ENCODE measurements around the gene MICAL3. TPM values are rescaled to one million over a fixed set of nuclear protein-coding genes. Genes with fewer than 3 reads are reported as not detected.

Gene MICAL3
- total and polyA plus RNA-seq, 9 donors = 17.5 to 106 (median 81.3) TPM

DNA sequence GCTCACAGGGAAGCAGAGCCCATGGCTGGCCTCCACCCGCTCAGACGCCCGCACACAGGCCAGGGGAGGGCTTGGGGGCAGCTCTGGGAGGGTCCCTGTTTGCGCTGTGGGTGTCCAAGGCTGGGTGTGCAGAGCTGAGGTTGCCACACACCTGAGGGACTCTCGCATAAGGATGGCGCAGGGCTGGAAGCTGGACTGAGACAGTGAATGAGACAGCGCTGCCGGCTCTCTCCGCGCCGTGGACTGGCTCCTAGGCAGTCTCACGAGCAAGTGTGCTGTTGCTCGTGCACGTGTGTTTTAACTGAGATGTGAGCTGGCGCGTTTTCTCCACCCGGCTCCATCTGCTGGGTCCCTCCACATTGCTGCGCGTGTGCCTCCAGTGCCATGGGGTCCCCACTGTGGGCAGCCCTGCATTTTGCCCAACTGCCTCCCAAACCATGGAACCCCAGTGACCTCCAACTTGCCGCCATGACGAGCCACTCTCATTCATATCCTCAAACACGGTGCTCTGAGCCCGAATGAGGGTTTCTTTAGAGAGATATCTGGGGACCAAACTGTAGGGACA is 245.9 kb downstream of the MICAL3 start:
- H3K27me3 ChIP-seq = no peaks in the 10 kb centered on the region
- 90 to 93% (median 92%) methylated on average over 23 of the region's 23 CpGs for WGBS, 3 donors
- TF ChIP-seq, protein P1, sequence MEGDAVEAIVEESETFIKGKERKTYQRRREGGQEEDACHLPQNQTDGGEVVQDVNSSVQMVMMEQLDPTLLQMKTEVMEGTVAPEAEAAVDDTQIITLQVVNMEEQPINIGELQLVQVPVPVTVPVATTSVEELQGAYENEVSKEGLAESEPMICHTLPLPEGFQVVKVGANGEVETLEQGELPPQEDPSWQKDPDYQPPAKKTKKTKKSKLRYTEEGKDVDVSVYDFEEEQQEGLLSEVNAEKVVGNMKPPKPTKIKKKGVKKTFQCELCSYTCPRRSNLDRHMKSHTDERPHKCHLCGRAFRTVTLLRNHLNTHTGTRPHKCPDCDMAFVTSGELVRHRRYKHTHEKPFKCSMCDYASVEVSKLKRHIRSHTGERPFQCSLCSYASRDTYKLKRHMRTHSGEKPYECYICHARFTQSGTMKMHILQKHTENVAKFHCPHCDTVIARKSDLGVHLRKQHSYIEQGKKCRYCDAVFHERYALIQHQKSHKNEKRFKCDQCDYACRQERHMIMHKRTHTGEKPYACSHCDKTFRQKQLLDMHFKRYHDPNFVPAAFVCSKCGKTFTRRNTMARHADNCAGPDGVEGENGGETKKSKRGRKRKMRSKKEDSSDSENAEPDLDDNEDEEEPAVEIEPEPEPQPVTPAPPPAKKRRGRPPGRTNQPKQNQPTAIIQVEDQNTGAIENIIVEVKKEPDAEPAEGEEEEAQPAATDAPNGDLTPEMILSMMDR (IDR thresholded peaks at IDR 0.05) = no peak
- TF ChIP-seq EP300 (IDR thresholded peaks at IDR 0.05) (no peak), POLR2A (IDR thresholded peaks at IDR 0.05) (no peak)
- no peak overlapping the region for H3K4me3 ChIP-seq
- DNase-seq = no peak
- H3K9me3 ChIP-seq = no peaks in the 10 kb centered on the region
- intact Hi-C loops (cut with DNase I) = loop anchor here in 1 of 4 donors (10.0 kb wide), 1 partner anchor 224 kb away; no protein-coding TSS in a partner anchor
- no peaks in the 10 kb centered on the region for H3K36me3 ChIP-seq
- H3K4me1 ChIP-seq (ENCODE audit: insufficient read depth) = peaks cover 9% of the 10 kb centered on the region
- no peak overlapping the region for H3K27ac ChIP-seq

DNA sequence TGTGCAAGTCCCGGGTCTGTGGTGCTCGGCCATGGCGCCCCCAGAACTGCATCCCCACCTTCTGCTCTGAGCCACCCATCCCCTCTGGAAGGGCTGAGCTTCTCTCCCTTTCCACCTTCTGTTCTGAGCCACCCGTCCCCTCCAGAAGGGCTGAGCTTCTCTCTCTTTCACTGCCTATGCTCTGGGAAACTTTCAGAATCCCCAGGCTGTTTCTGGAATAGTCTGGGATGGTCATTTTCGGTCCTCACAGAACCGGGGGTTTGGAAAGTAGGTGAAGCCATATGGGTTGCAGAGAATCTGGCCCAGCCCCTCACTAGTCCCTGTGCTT is 246.7 kb downstream of the MICAL3 start:
- Histone ChIP-seq H3K4me1 (ENCODE audit: insufficient read depth) (peaks cover 10% of the 10 kb centered on the region), H3K27me3 (no peaks in the 10 kb centered on the region), H3K4me3 (no peak overlapping the region), H3K36me3 (no peaks in the 10 kb centered on the region), H3K9me3 (no peaks in the 10 kb centered on the region), H3K27ac (no peak overlapping the region)
- intact Hi-C loops (cut with DNase I) = loop anchor here in 1 of 4 donors (10.0 kb wide), 1 partner anchor 223 kb away; no protein-coding TSS in a partner anchor
- DNase-seq = no peak
- WGBS, 3 donors = 59 to 77% (median 73%) methylated on average over 6 of the region's 6 CpGs
- TF ChIP-seq POLR2A (IDR thresholded peaks at IDR 0.05) = no peak
- TF ChIP-seq EP300 (IDR thresholded peaks at IDR 0.05) = no peak
- TF ChIP-seq, protein P1 (IDR thresholded peaks at IDR 0.05) = no peak

DNA sequence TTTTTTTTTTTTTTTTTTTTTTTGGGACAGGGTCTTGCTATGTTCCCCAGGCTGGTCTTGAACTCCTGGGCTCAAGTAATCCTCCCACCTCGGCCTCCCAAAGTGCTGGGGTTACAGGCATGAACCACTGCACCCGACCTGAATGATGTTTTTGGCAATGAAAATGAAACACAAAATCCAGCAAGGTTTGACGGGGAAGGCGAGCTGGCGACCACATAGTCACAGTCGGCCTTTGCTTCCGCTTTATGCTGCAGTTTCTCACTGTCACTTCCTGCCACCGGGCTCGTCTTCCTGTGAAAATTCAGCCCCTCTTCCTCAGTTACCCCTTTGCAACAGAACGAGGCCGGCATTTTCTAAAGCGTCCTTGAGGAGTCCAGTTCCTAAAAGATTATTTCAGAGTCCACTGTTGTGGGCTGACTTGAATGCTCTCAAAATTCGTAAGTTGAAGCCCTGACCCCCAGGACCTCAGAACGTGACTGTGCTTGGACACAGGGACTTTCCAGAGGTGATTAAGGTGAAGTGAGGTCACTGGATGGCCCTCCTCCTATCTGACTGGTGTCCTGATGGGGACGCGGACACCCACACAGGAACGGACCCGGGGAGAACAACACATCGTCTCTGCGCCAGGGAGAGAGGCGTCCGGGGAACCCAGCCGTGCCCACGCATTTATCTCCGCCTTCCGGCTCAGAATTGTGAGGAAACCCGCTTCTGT is 247.2 kb downstream of the MICAL3 start:
- 73 to 79% (median 76%) methylated on average over 27 of the region's 27 CpGs for WGBS, 3 donors
- no peak for TF ChIP-seq POLR2A (IDR thresholded peaks at IDR 0.05)
- no peak for TF ChIP-seq EP300 (IDR thresholded peaks at IDR 0.05)
- TF ChIP-seq, protein P1 (IDR thresholded peaks at IDR 0.05) = no peak
- Histone ChIP-seq H3K27ac (no peak overlapping the region), H3K9me3 (no peaks in the 10 kb centered on the region), H3K27me3 (no peaks in the 10 kb centered on the region), H3K4me1 (ENCODE audit: insufficient read depth) (peaks cover 10% of the 10 kb centered on the region), H3K36me3 (no peaks in the 10 kb centered on the region), H3K4me3 (no peak overlapping the region)
- intact Hi-C loops (cut with DNase I) = loop anchor here in 1 of 4 donors (10.0 kb wide), 1 partner anchor 222 kb away; no protein-coding TSS in a partner anchor
- no peak for DNase-seq

DNA sequence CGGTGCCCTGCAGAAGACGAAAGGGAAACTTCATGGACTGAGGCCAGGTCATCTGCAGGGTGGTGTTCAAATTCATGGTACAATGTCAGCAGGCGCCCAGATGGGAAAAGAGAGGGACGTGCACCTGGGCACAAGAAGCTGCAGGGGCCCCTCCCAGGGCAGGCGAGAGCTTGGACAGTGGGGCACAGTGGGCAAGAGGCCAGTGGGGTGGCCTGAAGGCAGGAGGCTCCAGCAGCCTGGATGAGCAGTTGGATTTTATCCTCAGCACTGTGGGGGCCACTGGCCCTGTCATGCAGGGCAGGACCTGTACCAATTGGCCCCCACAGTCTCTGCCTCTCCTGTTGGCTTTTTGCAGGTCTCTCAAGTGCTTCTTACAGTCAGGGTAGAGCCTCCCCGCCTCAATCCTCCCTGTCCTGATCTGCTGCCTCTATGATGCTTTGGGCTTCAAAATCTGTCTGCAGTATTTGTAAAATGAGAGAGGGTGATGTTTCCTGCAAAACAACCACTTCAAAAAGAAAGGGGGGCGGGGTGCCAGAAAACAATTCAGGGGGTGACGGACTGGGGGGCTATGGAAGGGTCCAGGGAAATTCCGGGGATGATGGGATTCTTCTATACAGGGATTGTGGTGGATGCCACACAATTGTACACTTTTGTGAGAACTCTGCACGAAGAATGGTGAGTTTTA is 248.4 kb downstream of the MICAL3 start:
- 83 to 90% (median 88%) methylated on average over 10 of the region's 10 CpGs for WGBS, 3 donors
- intact Hi-C loops (cut with DNase I) = loop anchor here in 1 of 4 donors (10.0 kb wide), 1 partner anchor 221 kb away; no protein-coding TSS in a partner anchor
- H3K27me3 ChIP-seq = no peaks in the 10 kb centered on the region
- no peaks in the 10 kb centered on the region for H3K9me3 ChIP-seq
- H3K36me3 ChIP-seq = no peaks in the 10 kb centered on the region
- peaks cover 5% of the 10 kb centered on the region for H3K4me1 ChIP-seq (ENCODE audit: insufficient read depth)
- no peak overlapping the region for H3K4me3 ChIP-seq
- TF ChIP-seq, protein P1 (IDR thresholded peaks at IDR 0.05) = no peak
- TF ChIP-seq POLR2A (IDR thresholded peaks at IDR 0.05) (no peak), EP300 (IDR thresholded peaks at IDR 0.05) (no peak)
- no peak overlapping the region for H3K27ac ChIP-seq
- DNase-seq = no peak
